GM12873 (cell line): ENCODE results near the gene MMP23B.

Experiments used
- TF ChIP-seq, protein P1 (sequence below): IDR thresholded peaks from 2 replicates; pipeline ENCODE4 v1.5.1; 2012; ENCODE audit warnings: low read depth, mild to moderate bottlenecking, moderate library complexity, low read length, control low read depth; ENCODE audit not compliant: insufficient read depth; ENCODE audit errors: missing control alignments

The MMP23B gene

DNA sequence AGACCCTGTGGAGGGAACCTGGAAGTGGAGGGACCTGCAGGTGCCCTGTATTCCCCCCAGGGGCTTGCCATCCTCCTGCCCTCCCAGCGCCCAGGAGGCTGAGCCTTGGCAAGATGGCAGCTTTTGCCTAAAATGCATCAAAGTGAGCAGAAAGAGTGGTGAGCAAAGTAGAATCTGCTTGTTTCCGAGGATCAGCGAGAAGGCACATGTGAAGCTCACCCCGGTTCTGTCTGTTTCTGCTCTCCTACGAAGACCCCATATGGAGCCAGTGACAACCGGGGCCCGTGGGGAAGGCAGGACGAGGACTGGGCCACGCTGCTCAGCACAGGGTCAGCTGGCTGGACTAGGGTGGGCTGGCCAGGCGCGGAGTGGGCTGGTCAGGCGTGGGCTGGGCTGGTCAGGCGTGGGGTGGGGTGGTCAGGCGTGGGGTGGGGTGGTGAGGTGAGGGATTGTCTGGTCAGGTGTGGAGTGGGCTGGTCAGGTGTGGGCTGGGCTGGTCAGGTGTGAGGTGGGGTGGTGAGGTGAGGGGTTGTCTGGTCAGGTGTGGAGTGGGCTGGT, 26.9 kb upstream of the MMP23B start:
- TF ChIP-seq, protein P1, sequence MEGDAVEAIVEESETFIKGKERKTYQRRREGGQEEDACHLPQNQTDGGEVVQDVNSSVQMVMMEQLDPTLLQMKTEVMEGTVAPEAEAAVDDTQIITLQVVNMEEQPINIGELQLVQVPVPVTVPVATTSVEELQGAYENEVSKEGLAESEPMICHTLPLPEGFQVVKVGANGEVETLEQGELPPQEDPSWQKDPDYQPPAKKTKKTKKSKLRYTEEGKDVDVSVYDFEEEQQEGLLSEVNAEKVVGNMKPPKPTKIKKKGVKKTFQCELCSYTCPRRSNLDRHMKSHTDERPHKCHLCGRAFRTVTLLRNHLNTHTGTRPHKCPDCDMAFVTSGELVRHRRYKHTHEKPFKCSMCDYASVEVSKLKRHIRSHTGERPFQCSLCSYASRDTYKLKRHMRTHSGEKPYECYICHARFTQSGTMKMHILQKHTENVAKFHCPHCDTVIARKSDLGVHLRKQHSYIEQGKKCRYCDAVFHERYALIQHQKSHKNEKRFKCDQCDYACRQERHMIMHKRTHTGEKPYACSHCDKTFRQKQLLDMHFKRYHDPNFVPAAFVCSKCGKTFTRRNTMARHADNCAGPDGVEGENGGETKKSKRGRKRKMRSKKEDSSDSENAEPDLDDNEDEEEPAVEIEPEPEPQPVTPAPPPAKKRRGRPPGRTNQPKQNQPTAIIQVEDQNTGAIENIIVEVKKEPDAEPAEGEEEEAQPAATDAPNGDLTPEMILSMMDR: no peak

DNA sequence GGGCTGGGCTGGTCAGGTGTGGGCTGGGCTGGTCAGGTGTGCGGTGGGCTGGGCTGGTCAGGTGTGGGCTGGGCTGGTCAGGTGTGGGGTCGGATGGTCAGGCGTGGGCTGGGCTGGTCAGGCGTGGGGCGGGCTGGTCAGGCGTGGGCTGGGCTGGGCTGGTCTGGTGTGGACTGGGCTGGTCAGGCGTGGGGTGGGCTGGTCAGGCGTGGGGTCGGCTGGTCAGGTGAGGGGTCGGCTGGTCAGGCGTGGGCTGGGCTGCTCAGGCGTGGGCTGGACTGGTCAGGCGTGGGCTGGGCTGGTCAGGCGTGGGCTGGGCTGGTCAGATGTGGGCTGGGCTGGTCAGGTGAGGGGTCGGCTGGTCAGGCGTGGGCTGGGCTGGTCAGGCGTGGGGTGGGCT, 26.2 kb upstream of the MMP23B start:
- TF ChIP-seq, protein P1: no peak

DNA sequence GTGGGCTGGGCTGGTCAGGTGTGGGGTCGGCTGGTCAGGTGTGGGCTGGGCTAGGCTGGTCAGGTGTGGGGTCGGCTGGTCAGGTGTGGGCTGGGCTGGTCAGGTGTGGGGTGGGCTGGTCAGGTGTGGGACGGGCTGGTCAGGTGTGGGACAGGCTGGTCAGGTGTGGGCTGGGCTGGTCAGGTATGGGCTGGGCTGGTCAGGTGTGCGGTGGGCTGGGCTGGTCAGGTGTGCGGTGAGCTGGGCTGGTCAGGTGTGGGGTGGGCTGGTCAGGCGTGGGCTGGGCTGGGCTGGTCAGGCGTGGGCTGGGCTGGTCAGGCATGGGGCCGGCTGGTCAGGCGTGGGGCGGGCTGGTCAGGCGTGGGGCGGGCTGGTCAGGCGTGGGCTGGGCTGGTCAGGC, 25.7 kb upstream of the MMP23B start:
- TF ChIP-seq, protein P1: no peak

DNA sequence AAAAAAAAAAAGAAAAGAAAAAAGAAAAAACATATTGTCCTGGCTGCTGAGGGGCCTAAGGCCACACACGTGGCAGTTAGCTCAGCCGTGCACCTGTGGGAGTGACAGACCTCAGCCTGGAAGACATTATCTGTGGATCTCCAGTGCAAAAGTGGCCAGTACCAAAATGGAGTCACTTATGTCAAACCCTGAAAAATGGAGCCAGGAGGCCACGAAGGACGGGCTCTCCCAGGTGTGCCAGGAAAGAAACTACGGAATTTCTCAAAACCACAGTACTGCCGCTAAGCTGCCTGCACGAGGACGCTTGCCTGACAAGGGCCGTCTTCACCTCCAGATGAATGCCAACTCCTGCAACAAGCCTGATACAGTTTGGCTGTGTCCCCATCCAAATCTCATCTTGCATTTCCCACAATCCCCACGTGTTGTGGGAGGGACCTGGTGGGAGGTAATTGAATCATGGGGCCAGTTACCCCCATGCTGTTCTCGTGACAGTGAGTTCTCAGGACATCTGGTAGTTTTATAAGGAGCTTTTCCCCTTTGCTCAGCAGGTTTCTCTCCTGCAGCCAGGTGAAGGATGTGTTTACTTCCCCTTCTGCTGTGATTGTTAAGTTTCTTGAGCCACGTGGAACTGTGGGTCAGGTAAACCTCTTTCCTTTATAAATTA, 22.0 kb upstream of the MMP23B start:
- TF ChIP-seq, protein P1: no peak

DNA sequence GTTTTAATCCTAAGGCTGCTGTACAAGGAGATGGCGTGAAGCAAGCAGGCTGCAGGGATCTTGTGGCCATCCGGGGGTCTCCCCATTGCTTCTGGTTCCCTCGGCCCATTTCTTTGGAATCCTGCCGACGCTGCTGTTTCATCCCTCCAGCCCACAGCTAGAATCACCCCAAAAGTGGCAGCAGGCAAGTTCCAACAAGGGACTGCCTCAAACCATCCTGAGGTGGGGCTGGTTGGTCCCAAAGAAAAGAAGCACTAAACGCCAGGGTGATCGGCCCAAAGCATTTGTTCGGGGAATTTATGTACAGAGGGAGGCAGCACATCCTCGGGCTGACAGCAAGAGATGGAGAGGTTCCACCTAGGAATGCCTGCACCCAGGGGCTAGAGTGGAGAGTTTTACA, 21.2 kb upstream of the MMP23B start:
- TF ChIP-seq, protein P1: no peak

DNA sequence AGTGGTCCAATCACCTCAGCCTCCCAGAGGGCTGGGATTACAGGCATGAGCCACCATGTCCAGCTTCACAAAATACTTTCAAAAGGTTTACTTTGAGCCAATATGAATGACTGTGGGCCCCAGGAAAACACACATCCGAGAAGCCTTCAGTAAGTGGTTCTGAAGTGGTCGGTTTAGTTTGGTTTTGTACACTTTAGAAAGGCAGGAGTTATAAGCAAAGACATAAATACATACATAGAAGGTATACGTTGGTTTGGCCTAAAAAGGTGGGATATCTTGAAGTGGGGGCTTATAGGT, 19.9 kb upstream of the MMP23B start:
- TF ChIP-seq, protein P1: no peak

DNA sequence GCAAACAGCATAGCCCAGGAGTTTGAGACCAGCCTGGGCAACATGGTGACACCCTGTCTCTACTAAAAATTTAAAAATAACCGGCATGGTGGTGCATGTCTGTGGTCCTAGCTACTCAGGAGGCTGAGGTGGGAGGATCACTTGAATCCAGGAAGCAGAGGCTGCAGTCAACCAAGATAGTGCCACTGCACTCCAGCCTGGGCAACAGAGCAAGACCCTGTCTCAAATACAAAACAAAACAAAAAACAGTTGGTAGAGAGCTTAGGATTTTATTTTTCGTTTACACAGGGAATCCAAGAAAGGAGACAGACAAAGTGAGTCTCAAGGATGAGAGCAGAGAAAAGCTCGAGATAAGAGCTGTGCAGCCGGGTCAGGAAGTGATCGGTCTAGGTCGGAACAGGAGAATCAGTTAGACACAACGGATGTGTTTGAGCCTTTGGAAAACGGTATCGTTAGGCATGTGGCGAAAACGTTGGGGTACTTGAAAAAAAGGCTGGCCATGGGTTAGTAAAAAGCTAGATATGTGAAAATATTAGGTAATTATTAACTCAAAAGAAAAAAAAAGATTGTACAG, 18.4 kb upstream of the MMP23B start:
- TF ChIP-seq, protein P1: no peak
